GM23248 (cell line): Measurements from ENCODE around the gene ATP5ME. TPM values are rescaled to one million over a fixed set of nuclear protein-coding genes. Genes with fewer than 3 reads are reported as not detected.

Source experiments
- DNase-seq: peaks from one replicate; pipeline ENCODE4 v3.0.0-alpha.2; 2015
- H2AFZ ChIP-seq: fragments of 200-600 bp; sonication (generic); 2 replicates; pipeline ENCODE4 v1.6.1; 2016; ENCODE audit warnings: antibody characterized with exemption
- H3F3A ChIP-seq: fragments of 200-600 bp; sonication (generic); 2 replicates; pipeline ENCODE4 v1.6.1; 2016; ENCODE audit warnings: mild to moderate bottlenecking, antibody characterized with exemption, mixed run types; ENCODE audit not compliant: insufficient read depth
- H3K27ac ChIP-seq: fragments of 200-600 bp; sonication (generic); 2 replicates; pipeline ENCODE4 v1.5.1; 2016; ENCODE audit warnings: mild to moderate bottlenecking
- H3K27me3 ChIP-seq: fragments of 200-600 bp; sonication (generic); replicated peaks from 2 replicates; pipeline ENCODE4 v1.6.1; 2016; ENCODE audit warnings: mild to moderate bottlenecking; ENCODE audit not compliant: insufficient read depth
- H3K36me3 ChIP-seq: fragments of 200-600 bp; sonication (generic); 2 replicates; pipeline ENCODE4 v1.6.1; 2016; ENCODE audit warnings: low read depth, mild to moderate bottlenecking
- H3K4me1 ChIP-seq: fragments of 200-600 bp; sonication (generic); 2 replicates; pipeline ENCODE4 v1.6.1; 2016; ENCODE audit warnings: mild to moderate bottlenecking; ENCODE audit not compliant: insufficient read depth
- H3K4me2 ChIP-seq: fragments of 200-600 bp; sonication (generic); one replicate; pipeline ENCODE4 v1.6.1; 2016; ENCODE audit warnings: mild to moderate bottlenecking; ENCODE audit not compliant: unreplicated experiment
- H3K4me3 ChIP-seq: fragments of 200-600 bp; sonication (generic); 2 replicates; pipeline ENCODE4 v1.5.1; 2016; ENCODE audit warnings: mild to moderate bottlenecking
- H3K79me2 ChIP-seq: fragments of 200-600 bp; sonication (generic); 2 replicates; pipeline ENCODE4 v1.6.1; 2016; ENCODE audit warnings: mild to moderate bottlenecking; ENCODE audit not compliant: insufficient read depth
- H3K9ac ChIP-seq: fragments of 200-600 bp; sonication (generic); 2 replicates; pipeline ENCODE4 v1.6.1; 2016; ENCODE audit warnings: mild to moderate bottlenecking
- H3K9me2 ChIP-seq: fragments of 200-600 bp; sonication (generic); 2 replicates; pipeline ENCODE4 v1.6.1; 2016; ENCODE audit warnings: mixed run types, mild to moderate bottlenecking, moderate library complexity; ENCODE audit not compliant: insufficient read depth
- H3K9me3 ChIP-seq: fragments of 200-600 bp; sonication (generic); one replicate; pipeline ENCODE4 v1.6.1; 2017; ENCODE audit warnings: low read depth
- H4K20me1 ChIP-seq: fragments of 200-600 bp; sonication (generic); 2 replicates; pipeline ENCODE4 v1.6.0; 2016; ENCODE audit not compliant: insufficient read depth
- EZH2 ChIP-seq: fragments of 200-600 bp; sonication (generic); IDR thresholded peaks from 2 replicates; pipeline ENCODE4 v1.6.1; 2018; ENCODE audit warnings: antibody characterized with exemption, mild to moderate bottlenecking; ENCODE audit not compliant: insufficient read depth, poor library complexity, severe bottlenecking
- EZH2phosphoT487 ChIP-seq: fragments of 200-600 bp; sonication (generic); IDR thresholded peaks from 2 replicates; pipeline ENCODE4 v1.6.1; 2018; ENCODE audit warnings: antibody characterized with exemption, moderate library complexity, mild to moderate bottlenecking, low read depth; ENCODE audit not compliant: insufficient read depth
- WGBS, 2 experiments: methylation state at CpG; one replicate each; pipeline ENCODE4 v1.1.6; 2015 to 2017; ENCODE audit warnings: low lambda C conversion rate in 2 of 2, low coverage in 1 of 2; ENCODE audit errors: missing lambda C conversion rate in 2 of 2; 5-methylcytosine and 5-hydroxymethylcytosine counted together
- in situ Hi-C: fragments of 300-500 bp; cut with MboI; formaldehyde crosslinking; loops from 2 replicates; pipeline ENCODE4 v1.15.0; 2020
- polyA plus RNA-seq: library from polyadenylated mRNA; unstranded; fragments of >200 nt; fragmentation: Nextera tagmentation; extraction: Ambion mirVana; gene quantifications from 2 replicates; pipeline ENCODE4 v1.2.1, GENCODE V29; 2016
- total RNA-seq: library from RNA; depleted of rRNA; stranded (reverse); fragments of >200 nt; shearing (Covaris generic); gene quantifications from 2 replicates; pipeline ENCODE4 v1.2.3, GENCODE V29; 2014

Gene ATP5ME
- total and polyA plus RNA-seq, 2 experiments from 2014 or later: 26.3 to 478 TPM

DNA sequence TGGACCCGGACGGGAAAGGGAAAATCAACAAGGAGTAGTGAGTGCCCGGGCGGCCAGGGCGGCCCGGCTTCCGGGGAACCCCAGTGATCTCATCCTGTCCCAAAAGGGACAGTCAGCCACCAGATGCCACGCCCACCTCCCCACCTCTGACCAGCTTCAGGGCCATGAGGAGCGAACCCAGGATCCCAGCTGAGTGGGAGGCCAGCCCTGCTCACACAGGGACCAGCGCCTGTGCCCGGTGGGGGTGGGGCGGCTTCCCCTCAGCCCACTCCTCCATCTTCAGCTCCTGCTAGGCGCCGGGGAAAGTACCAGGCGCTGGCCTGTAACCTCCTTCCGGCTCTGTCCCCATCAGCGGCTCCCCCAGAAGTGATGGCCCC lies 6.5 kb upstream of the ATP5ME start:
- H3K4me2 ChIP-seq: peak overlapping the region; percentile 28
- no peaks in the 10 kb centered on the region for H3F3A ChIP-seq
- H3K9me3 ChIP-seq: no peaks in the 10 kb centered on the region
- WGBS, 2 experiments: 47 to 48% methylated on average over 15 to 17 of the region's 17 CpGs
- H3K27ac ChIP-seq: no peak overlapping the region
- in situ Hi-C loops: no loop called here
- H3K79me2 ChIP-seq: peaks cover 4% of the 10 kb centered on the region; the same call in 1 of the 2 replicates
- no peaks in the 10 kb centered on the region for H3K27me3 ChIP-seq
- no peak for TF ChIP-seq EZH2phosphoT487
- no peak for TF ChIP-seq EZH2
- peak; percentile 31 for DNase-seq
- no peaks in the 10 kb centered on the region for H3K9me2 ChIP-seq
- H3K9ac ChIP-seq: peak overlapping the region; percentile 33; the same call in 1 of the 2 replicates
- no peak overlapping the region for H2AFZ ChIP-seq
- no peaks in the 10 kb centered on the region for H3K4me1 ChIP-seq
- H3K36me3 ChIP-seq: no peaks in the 10 kb centered on the region
- peak overlapping the region; percentile 54 for H3K4me3 ChIP-seq
- no peaks in the 10 kb centered on the region for H4K20me1 ChIP-seq

DNA sequence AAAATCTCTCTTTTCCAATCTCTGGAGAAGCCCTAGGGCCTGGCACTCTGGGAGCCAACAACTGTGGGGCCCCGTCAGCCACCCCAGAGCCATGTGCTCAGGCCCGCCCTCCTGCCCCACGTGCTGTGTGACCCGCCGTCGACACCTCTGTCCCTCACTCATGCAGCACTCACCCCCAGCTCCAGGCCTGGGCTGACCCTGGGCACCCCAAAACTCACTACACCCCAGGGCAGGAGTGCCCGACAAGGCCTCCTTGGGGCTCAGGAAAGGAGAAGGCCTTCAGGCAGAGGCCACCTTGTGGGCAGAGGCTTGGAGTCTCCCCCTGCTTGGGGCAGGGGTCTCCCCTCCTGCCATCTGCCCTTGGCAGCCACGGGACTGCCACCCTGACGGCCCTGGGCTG lies 6.0 kb upstream of the ATP5ME start:
- Histone ChIP-seq H3K4me3 (no peak overlapping the region), H3F3A (no peaks in the 10 kb centered on the region), H3K9ac (no peak overlapping the region), H3K4me1 (no peaks in the 10 kb centered on the region), H3K36me3 (no peaks in the 10 kb centered on the region), H3K9me2 (no peaks in the 10 kb centered on the region), H3K9me3 (no peaks in the 10 kb centered on the region), H3K27ac (no peak overlapping the region), H2AFZ (no peak overlapping the region), H3K4me2 (no peak overlapping the region), H3K79me2 (peaks cover 8% of the 10 kb centered on the region; the same call in 1 of the 2 replicates), H3K27me3 (no peaks in the 10 kb centered on the region), H4K20me1 (no peaks in the 10 kb centered on the region)
- no peak for DNase-seq
- in situ Hi-C loops: no loop called here
- TF ChIP-seq EZH2: no peak
- WGBS, 2 experiments: 60 to 67% methylated on average over 3 to 9 of the region's 9 CpGs

DNA sequence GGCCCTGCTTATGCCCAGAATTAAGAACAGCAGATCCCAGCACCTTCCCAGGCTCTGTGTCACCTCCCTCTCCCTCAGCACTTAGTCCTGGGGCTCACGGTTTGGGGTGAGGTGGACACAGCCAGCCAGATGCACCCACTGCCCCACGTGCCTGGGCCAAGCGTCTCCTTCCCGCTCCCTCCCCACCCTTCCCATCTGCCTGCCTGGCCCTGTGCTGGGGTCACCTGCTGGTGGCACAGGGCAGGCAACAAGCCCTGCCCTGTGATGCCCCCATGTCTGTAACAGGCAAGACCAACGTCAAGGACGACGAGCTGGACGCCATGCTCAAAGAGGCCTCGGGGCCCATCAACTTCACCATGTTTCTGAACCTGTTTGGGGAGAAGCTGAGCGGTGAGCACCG lies 5.6 kb upstream of the ATP5ME start:
- Histone ChIP-seq H3K36me3 (no peaks in the 10 kb centered on the region), H3K9me3 (no peaks in the 10 kb centered on the region), H3K27ac (no peak overlapping the region), H3K4me3 (no peak overlapping the region), H3K4me1 (no peaks in the 10 kb centered on the region), H3K9me2 (no peaks in the 10 kb centered on the region), H3K9ac (no peak overlapping the region), H3K79me2 (peaks cover 13% of the 10 kb centered on the region), H3K4me2 (no peak overlapping the region), H4K20me1 (no peaks in the 10 kb centered on the region), H3F3A (no peaks in the 10 kb centered on the region), H3K27me3 (no peaks in the 10 kb centered on the region), H2AFZ (no peak overlapping the region)
- in situ Hi-C loops: no loop called here
- WGBS, 2 experiments: 79 to 83% methylated on average over 11 of the region's 11 CpGs
- no peak for DNase-seq
- TF ChIP-seq EZH2phosphoT487 (no peak), EZH2 (no peak)

DNA sequence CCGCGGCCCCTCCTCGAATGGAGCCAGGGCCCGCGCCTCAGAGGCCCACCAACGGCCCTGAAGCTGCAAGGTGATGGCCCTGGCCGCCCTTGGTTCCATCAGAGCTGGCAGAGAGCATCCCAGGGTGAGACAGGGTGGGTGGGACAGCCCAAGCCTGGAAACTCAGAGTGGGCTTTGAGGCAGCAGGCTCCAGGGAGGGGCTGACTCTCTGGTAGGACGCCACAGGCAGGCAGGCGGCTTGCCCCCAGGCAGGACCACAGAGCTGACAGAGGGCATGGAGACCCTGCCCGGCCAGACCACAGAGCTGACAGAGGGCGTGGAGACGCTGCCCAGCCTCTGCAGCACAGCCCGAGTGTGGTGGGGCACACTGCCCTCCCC lies 5.0 kb upstream of the ATP5ME start:
- Histone ChIP-seq H4K20me1 (no peaks in the 10 kb centered on the region), H3K27me3 (no peaks in the 10 kb centered on the region), H3K27ac (no peak overlapping the region), H3K36me3 (no peaks in the 10 kb centered on the region), H3K9me2 (no peaks in the 10 kb centered on the region), H3K9ac (no peak overlapping the region), H3K4me1 (no peaks in the 10 kb centered on the region), H2AFZ (no peak overlapping the region), H3K9me3 (no peaks in the 10 kb centered on the region), H3F3A (no peaks in the 10 kb centered on the region), H3K4me3 (no peak overlapping the region), H3K79me2 (peaks cover 15% of the 10 kb centered on the region), H3K4me2 (no peak overlapping the region)
- 79 to 82% methylated on average over 12 to 13 of the region's 13 CpGs for WGBS, 2 experiments
- in situ Hi-C loops: no loop called here
- no peak for DNase-seq
- TF ChIP-seq EZH2: no peak
- TF ChIP-seq EZH2phosphoT487: no peak
